Effector memory CD4-positive, alpha-beta T cell (primary cell): ENCODE measurements around the gene KCNT1.

ENCODE experiments used
- DNase-seq, 3 donors: peaks; one replicate each; pipeline ENCODE4 v3.0.0-alpha.2; 2020
- H3K27ac ChIP-seq: 2 replicates; pipeline ENCODE4 v1.7.0; 2013; ENCODE audit warnings: mild to moderate bottlenecking, low read length, moderate library complexity; ENCODE audit not compliant: insufficient read depth, poor library complexity, severe bottlenecking
- H3K27me3 ChIP-seq: replicated peaks from 2 replicates; pipeline ENCODE4 v1.7.0; 2013; ENCODE audit warnings: mild to moderate bottlenecking, low read length; ENCODE audit not compliant: insufficient read depth, control insufficient read depth, poor library complexity, severe bottlenecking
- H3K36me3 ChIP-seq: 2 replicates; pipeline ENCODE4 v1.7.0; 2013; ENCODE audit warnings: mild to moderate bottlenecking, low read length, moderate library complexity; ENCODE audit not compliant: control insufficient read depth, insufficient read depth
- H3K4me1 ChIP-seq: 2 replicates; pipeline ENCODE4 v1.7.0; 2013; ENCODE audit warnings: low read length, mild to moderate bottlenecking; ENCODE audit not compliant: control insufficient read depth, insufficient read depth, poor library complexity, severe bottlenecking
- H3K4me3 ChIP-seq: 2 replicates; pipeline ENCODE4 v1.7.0; 2013; ENCODE audit warnings: low read length, low read depth, mild to moderate bottlenecking; ENCODE audit not compliant: insufficient read depth, poor library complexity, severe bottlenecking
- H3K9me3 ChIP-seq: 2 replicates; pipeline ENCODE4 v1.7.0; 2013; ENCODE audit warnings: mild to moderate bottlenecking, low read length, moderate library complexity; ENCODE audit not compliant: control insufficient read depth

KCNT1 gene

GRCh38 chr9:135673941-135674340, 28.0 kb upstream of the KCNT1 start:
- no peaks in the 10 kb centered on the region for H3K36me3 ChIP-seq

DNA sequence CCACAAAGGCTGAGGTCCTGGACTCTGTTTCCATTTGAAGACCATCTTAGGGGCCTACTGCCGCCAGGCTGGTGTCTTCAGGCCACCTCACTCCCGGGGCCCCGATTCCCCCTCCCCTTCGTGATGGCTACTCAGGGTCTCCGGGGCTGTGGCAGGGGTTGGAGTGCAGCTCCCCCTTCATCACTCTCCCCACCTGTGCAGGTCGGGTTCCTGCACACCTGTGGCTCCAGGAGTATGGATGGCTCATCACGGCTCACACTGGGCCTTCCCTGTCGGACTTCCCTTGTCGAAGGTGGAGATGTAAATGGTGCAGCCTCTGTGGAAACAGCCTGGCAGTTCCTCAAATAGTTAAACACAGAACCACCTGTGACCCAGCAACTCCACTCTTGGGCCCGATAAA, 27.0 kb upstream of the KCNT1 start:
- no peaks in the 10 kb centered on the region for H3K27me3 ChIP-seq
- no peak for DNase-seq
- no peaks in the 10 kb centered on the region for H3K9me3 ChIP-seq
- no peaks in the 10 kb centered on the region for H3K4me1 ChIP-seq
- no peak overlapping the region for H3K27ac ChIP-seq
- H3K4me3 ChIP-seq, result no peak overlapping the region
- H3K36me3 ChIP-seq, result no peaks in the 10 kb centered on the region

More at GRCh38 chr9:135673941-135674340, 28.0 kb upstream of the KCNT1 start:
- Histone ChIP-seq H3K27ac (no peak overlapping the region), H3K4me1 (no peaks in the 10 kb centered on the region), H3K9me3 (no peaks in the 10 kb centered on the region), H3K4me3 (no peak overlapping the region), H3K27me3 (no peaks in the 10 kb centered on the region)
- DNase-seq, result no peak

- Histone ChIP-seq H3K36me3 (no peaks in the 10 kb centered on the region), H3K4me3 (no peak overlapping the region)
- no peak for DNase-seq
Measured at GRCh38 chr9:135676891-135677290, 25.1 kb upstream of the KCNT1 start.

DNA sequence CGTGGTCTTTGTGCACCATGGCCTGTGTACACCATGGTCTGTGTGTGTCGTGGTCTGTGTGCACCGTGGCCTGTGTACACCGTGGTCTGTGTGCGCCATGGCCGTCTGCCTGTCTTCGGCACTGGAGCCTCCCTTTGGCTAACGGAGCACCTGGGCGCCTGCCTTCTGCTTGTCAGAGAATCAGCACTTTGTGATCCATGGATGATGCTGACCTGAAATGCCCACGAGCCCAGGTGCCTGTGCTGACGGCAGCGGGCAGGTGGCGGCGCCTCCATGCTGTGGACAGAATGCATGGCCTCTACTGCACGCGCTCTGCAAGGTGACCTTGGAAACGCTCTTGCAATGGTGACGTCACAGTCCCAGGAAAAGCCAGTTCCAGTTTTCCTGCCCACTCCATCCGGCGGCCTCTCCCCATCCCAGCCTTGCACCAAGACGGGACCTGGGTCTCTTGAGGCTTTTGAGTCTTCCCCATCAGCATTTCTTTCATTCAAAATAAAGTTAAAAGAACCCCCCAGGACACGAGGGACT, 24.3 kb upstream of the KCNT1 start:
- Histone ChIP-seq H3K27ac (no peak overlapping the region), H3K27me3 (no peaks in the 10 kb centered on the region), H3K4me3 (no peak overlapping the region), H3K9me3 (no peaks in the 10 kb centered on the region), H3K4me1 (no peaks in the 10 kb centered on the region), H3K36me3 (no peaks in the 10 kb centered on the region)
- no peak for DNase-seq

More at GRCh38 chr9:135676891-135677290, 25.1 kb upstream of the KCNT1 start:
- Histone ChIP-seq H3K4me1 (no peaks in the 10 kb centered on the region), H3K9me3 (no peaks in the 10 kb centered on the region), H3K27ac (no peak overlapping the region), H3K27me3 (no peaks in the 10 kb centered on the region)

GRCh38 chr9:135678236-135679017, 23.6 kb upstream of the KCNT1 start:
- H3K36me3 ChIP-seq, result no peaks in the 10 kb centered on the region
- H3K27ac ChIP-seq, result no peak overlapping the region
- H3K9me3 ChIP-seq, result no peaks in the 10 kb centered on the region
- no peaks in the 10 kb centered on the region for H3K27me3 ChIP-seq
- DNase-seq, result no peak
- no peak overlapping the region for H3K4me3 ChIP-seq
- H3K4me1 ChIP-seq, result no peaks in the 10 kb centered on the region

- H3K4me1 ChIP-seq, result no peaks in the 10 kb centered on the region
- H3K27me3 ChIP-seq, result no peaks in the 10 kb centered on the region
- H3K27ac ChIP-seq, result no peak overlapping the region
- no peaks in the 10 kb centered on the region for H3K36me3 ChIP-seq
- no peak for DNase-seq
- no peaks in the 10 kb centered on the region for H3K9me3 ChIP-seq
- no peak overlapping the region for H3K4me3 ChIP-seq
Measured at GRCh38 chr9:135680056-135680455, 21.9 kb upstream of the KCNT1 start.

DNA sequence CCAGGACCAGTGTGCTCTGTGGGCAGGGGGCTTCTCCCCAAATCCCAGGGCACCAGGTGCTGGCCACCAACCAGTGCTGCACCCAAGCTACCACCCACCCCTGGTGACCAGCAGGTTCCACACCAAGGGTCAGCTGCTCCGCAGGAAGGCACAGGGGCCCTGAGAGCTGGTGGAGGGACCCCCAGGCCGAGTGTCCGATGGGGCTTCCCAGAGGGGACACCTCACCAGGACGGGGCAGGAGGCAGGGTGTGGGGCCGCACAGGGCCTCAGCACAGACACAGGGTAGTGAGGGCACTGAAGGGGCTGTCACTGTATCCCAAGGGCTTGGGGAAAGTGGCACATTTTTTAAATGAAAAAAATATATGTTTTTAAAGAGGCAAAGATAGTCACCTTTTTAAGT, 20.8 kb upstream of the KCNT1 start:
- H3K27me3 ChIP-seq, result no peaks in the 10 kb centered on the region
- DNase-seq, result no peak
- no peak overlapping the region for H3K27ac ChIP-seq
- H3K4me3 ChIP-seq, result no peak overlapping the region
- H3K36me3 ChIP-seq, result no peaks in the 10 kb centered on the region
- H3K4me1 ChIP-seq, result no peaks in the 10 kb centered on the region
- no peaks in the 10 kb centered on the region for H3K9me3 ChIP-seq

DNA sequence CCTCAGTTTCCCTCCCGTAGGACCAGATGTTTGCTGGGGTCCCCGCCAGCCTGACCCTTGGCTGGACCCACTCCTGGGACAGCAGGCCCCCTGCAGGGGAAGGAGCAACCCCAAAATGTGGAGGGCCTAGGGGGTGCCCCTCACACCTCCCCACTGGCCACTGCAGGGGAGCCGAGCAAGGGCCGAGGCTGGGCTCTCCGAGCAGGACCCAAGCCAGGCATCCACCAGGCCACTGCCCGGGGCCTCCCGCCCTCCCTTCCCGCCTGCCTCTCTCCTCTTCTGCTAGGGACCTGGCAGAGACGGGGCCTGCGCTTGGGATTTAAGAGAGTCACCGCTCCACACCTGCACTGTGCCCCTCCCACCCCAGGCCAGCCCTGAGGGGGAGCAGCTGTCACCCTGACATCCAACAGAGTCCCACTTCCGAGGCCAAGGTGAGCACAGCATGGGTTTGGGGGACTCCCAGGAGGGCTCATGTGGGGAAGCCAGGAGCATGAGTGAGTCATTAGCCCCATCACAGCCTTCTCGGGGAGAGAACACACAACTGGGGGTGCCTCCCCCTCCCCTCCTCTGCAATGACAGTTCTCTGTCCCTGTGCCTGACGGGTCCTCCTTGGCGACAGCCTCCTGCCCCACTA, 18.5 kb upstream of the KCNT1 start:
- H3K4me1 ChIP-seq, result no peaks in the 10 kb centered on the region
- no peaks in the 10 kb centered on the region for H3K27me3 ChIP-seq

DNA sequence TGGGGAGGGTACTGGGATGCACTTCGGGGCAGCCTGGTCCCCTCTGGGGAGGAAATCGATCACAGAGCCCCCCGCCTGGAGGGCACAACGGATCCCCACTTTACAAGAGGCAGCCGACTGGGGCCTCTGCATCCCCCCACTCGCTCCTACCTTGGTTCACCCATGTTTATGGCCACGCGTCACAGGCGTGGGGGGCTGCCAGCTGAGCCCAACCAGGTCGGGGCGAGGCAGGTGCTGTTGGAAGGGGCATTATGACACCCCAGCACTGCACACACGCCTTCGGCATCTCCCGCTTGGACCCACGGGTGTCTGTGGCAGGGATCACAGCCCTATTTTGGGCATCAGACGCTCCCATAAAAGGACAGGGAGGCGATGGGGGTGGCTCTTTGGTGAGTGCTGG, 17.3 kb upstream of the KCNT1 start:
- Histone ChIP-seq H3K27ac (no peak overlapping the region), H3K27me3 (no peaks in the 10 kb centered on the region), H3K36me3 (no peaks in the 10 kb centered on the region), H3K4me1 (no peaks in the 10 kb centered on the region), H3K4me3 (no peak overlapping the region), H3K9me3 (no peaks in the 10 kb centered on the region)
- no peak for DNase-seq

More for the DNA sequence above, 18.5 kb upstream of the KCNT1 start:
- H3K4me3 ChIP-seq, result no peak overlapping the region
- DNase-seq, result no peak
- no peak overlapping the region for H3K27ac ChIP-seq
- no peaks in the 10 kb centered on the region for H3K36me3 ChIP-seq
- H3K9me3 ChIP-seq, result no peaks in the 10 kb centered on the region

DNA sequence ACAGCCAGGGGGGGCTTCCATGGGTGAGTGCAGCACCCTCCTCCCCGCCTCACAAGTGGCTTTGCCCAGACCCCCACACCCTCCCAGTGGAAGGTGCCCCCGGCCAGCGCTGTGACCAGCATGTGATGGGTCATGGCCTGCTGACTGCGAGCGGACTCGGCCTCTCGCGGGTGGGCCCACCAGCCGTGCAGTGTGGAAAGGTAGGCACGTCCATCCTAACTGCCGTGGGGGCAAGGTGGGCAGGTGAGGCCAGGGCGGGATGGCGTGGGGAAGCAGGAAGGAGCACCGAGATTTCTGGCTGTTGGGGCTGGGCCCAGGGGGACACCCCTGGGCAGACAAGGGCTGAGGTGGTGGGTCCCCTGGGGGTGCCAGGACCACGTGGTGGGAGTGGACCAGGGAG, 14.8 kb upstream of the KCNT1 start:
- Histone ChIP-seq H3K9me3 (no peaks in the 10 kb centered on the region), H3K36me3 (no peaks in the 10 kb centered on the region), H3K27me3 (no peaks in the 10 kb centered on the region), H3K4me3 (no peak overlapping the region), H3K27ac (no peak overlapping the region), H3K4me1 (no peaks in the 10 kb centered on the region)
- no peak for DNase-seq
